IMR-90 (cell line): ENCODE results near the gene NOS1AP. TPM values are rescaled to one million over a fixed set of nuclear protein-coding genes. Genes with fewer than 3 reads are reported as not detected.

Source experiments
- ATAC-seq: fragments of 200-7000 bp; cut with Tn5 transposase; 2 replicates; pipeline ENCODE4 v1.9.1; 2020; ENCODE audit warnings: low read depth, mild to moderate bottlenecking, moderate library complexity
- BruUV-seq: library from RNA; stranded (reverse); fragments of 400-500 nt; replicated peaks from 2 replicates; lab custom pipeline; 2021; lab: Mats Ljungman, UMichigan
- CTCF ChIA-PET: fragments of 300-600 bp; formaldehyde crosslinking; extraction: SDS; loops from one replicate; lab custom pipeline; 2021; ENCODE audit warnings: antibody characterized with exemption; lab: Yijun Ruan, JAX
- POLR2A ChIA-PET: fragments of 300-600 bp; sonication (Branson Sonifier 250); formaldehyde crosslinking; loops from one replicate; lab custom pipeline; 2022; ENCODE audit warnings: antibody characterized with exemption; ENCODE audit not compliant: unreplicated experiment; lab: Charles Lee
- DNase-seq: peaks from one replicate; pipeline ENCODE4 v3.0.0; 2013
- H2AFZ ChIP-seq: replicated peaks from 2 replicates; pipeline ENCODE3; 2013; ENCODE audit warnings: low read length, mild to moderate bottlenecking; ENCODE audit not compliant: poor library complexity
- H2AK5ac ChIP-seq: 2 replicates; pipeline ENCODE4 v1.6.1; 2013; ENCODE audit warnings: low read depth, low read length, inconsistent platforms
- H2AK9ac ChIP-seq: replicated peaks from 2 replicates; pipeline ENCODE3; 2013; ENCODE audit warnings: mild to moderate bottlenecking, low read depth, low read length, moderate library complexity; ENCODE audit not compliant: poor library complexity
- H2BK120ac ChIP-seq: 2 replicates; pipeline ENCODE4 v1.6.1; 2013; ENCODE audit warnings: low read depth, low read length, inconsistent platforms
- H2BK15ac ChIP-seq: 3 replicates; pipeline ENCODE4 v1.6.1; 2013; ENCODE audit warnings: low read depth, low read length, inconsistent platforms
- H2BK20ac ChIP-seq: 2 replicates; pipeline ENCODE4 v1.6.1; 2013; ENCODE audit warnings: low read depth, mild to moderate bottlenecking, inconsistent platforms, low read length, moderate library complexity
- H2BK5ac ChIP-seq: 2 replicates; pipeline ENCODE4 v1.6.1; 2013; ENCODE audit warnings: mild to moderate bottlenecking, low read depth, low read length, inconsistent platforms; ENCODE audit not compliant: poor library complexity, severe bottlenecking
- H3K14ac ChIP-seq: replicated peaks from 2 replicates; pipeline ENCODE4 v1.6.1; 2013; ENCODE audit warnings: low read depth, low read length, inconsistent platforms
- H3K18ac ChIP-seq: 2 replicates; pipeline ENCODE4 v1.6.1; 2013; ENCODE audit warnings: low read depth, low read length, control low read depth
- H3K23ac ChIP-seq: 2 replicates; pipeline ENCODE4 v1.6.1; 2013; ENCODE audit warnings: low read depth, low read length, inconsistent platforms
- H3K27ac ChIP-seq: 2 replicates; pipeline ENCODE4 v1.5.1; 2013; ENCODE audit warnings: mild to moderate bottlenecking, control low read depth, low read length; ENCODE audit not compliant: insufficient read depth
- H3K27me3 ChIP-seq: 2 replicates; pipeline ENCODE4 v1.6.1; 2013; ENCODE audit warnings: low read length; ENCODE audit not compliant: control insufficient read depth, insufficient read depth
- H3K36me3 ChIP-seq: 2 replicates; pipeline ENCODE4 v1.6.1; 2013; ENCODE audit warnings: low read length, mixed read lengths; ENCODE audit not compliant: control insufficient read depth, insufficient read depth
- H3K4ac ChIP-seq: 2 replicates; pipeline ENCODE4 v1.6.1; 2013; ENCODE audit warnings: low read depth, low read length, inconsistent platforms
- H3K4me1 ChIP-seq: 2 replicates; pipeline ENCODE4 v1.6.1; 2013; ENCODE audit warnings: low read length, mixed read lengths; ENCODE audit not compliant: control insufficient read depth, insufficient read depth
- H3K4me2 ChIP-seq: 2 replicates; pipeline ENCODE4 v1.6.1; 2013; ENCODE audit warnings: low read depth, mild to moderate bottlenecking, control low read depth, low read length, moderate library complexity
- H3K4me3 ChIP-seq: 2 replicates; pipeline ENCODE4 v1.5.1; 2013; ENCODE audit warnings: low read depth, mild to moderate bottlenecking, control low read depth, low read length, moderate library complexity; ENCODE audit not compliant: insufficient read depth
- H3K56ac ChIP-seq: 2 replicates; pipeline ENCODE4 v1.6.1; 2013; ENCODE audit warnings: low read length, inconsistent platforms; ENCODE audit not compliant: insufficient read depth; ENCODE audit errors: extremely low read depth
- H3K79me1 ChIP-seq, 2 experiments: 2 replicates each; pipeline ENCODE4 v1.6.1; 2013; ENCODE audit warnings: low read length in 2 of 2, inconsistent platforms in 1 of 2, low read depth in 1 of 2
- H3K9ac ChIP-seq: 2 replicates; pipeline ENCODE4 v1.6.1; 2013; ENCODE audit warnings: low read depth, low read length, control low read depth
- H3K9me1 ChIP-seq: 2 replicates; pipeline ENCODE4 v1.6.1; 2013; ENCODE audit warnings: low read length, inconsistent platforms; ENCODE audit not compliant: insufficient read depth
- H3K9me3 ChIP-seq: 2 replicates; pipeline ENCODE4 v1.6.1; 2013; ENCODE audit warnings: low read length; ENCODE audit not compliant: control insufficient read depth, insufficient read depth
- H4K20me1 ChIP-seq: 2 replicates; pipeline ENCODE4 v1.6.1; 2013; ENCODE audit warnings: low read length, inconsistent platforms; ENCODE audit not compliant: insufficient read depth
- H4K5ac ChIP-seq: 2 replicates; pipeline ENCODE4 v1.6.1; 2013; ENCODE audit warnings: mild to moderate bottlenecking, low read depth, low read length, control low read depth
- H4K8ac ChIP-seq, 2 experiments: 2 replicates each; pipeline ENCODE4 v1.6.1; 2013; ENCODE audit warnings: low read depth in 2 of 2, low read length in 2 of 2, control low read depth in 1 of 2, inconsistent platforms in 1 of 2
- H4K91ac ChIP-seq: 2 replicates; pipeline ENCODE4 v1.6.1; 2013; ENCODE audit warnings: low read depth, low read length, inconsistent platforms; ENCODE audit not compliant: insufficient read depth
- BHLHE40 ChIP-seq: fragments of 150-350 bp; IDR thresholded peaks from 2 replicates; pipeline ENCODE4 v1.6.1; 2016; ENCODE audit warnings: mild to moderate bottlenecking, low read depth, low read length
- CEBPB ChIP-seq: IDR thresholded peaks from 2 replicates; pipeline ENCODE4 v1.6.1; 2012; ENCODE audit warnings: low read depth, low read length, improper control_type of control experiment
- CHD1 ChIP-seq: IDR thresholded peaks from 2 replicates; pipeline ENCODE4 v1.6.1; 2012; ENCODE audit warnings: low read depth, low read length, improper control_type of control experiment
- CTCF ChIP-seq: conservative IDR thresholded peaks from 2 replicates; pipeline ENCODE4 v1.5.1; 2012; ENCODE audit warnings: mild to moderate bottlenecking, low read depth, low read length, improper control_type of control experiment
- FOS ChIP-seq: fragments of 150-350 bp; IDR thresholded peaks from 2 replicates; pipeline ENCODE4 v1.6.1; 2016; ENCODE audit warnings: low read depth, low read length
- MAFK ChIP-seq: IDR thresholded peaks from 2 replicates; pipeline ENCODE4 v1.6.1; 2012; ENCODE audit warnings: low read depth, low read length, improper control_type of control experiment
- MAZ ChIP-seq: IDR thresholded peaks from 2 replicates; pipeline ENCODE4 v1.6.1; 2012; ENCODE audit warnings: low read depth, mild to moderate bottlenecking, low read length, improper control_type of control experiment, moderate library complexity, borderline replicate concordance
- MXI1 ChIP-seq: IDR thresholded peaks from 2 replicates; pipeline ENCODE4 v1.6.1; 2012; ENCODE audit warnings: low read depth, mild to moderate bottlenecking, low read length, moderate library complexity, borderline replicate concordance
- NFE2L2 ChIP-seq: fragments of 150-350 bp; IDR thresholded peaks from 2 replicates; pipeline ENCODE4 v1.6.1; 2016; ENCODE audit warnings: low read depth, mild to moderate bottlenecking, low read length
- POLR2A ChIP-seq: IDR thresholded peaks from 2 replicates; pipeline ENCODE4 v1.6.1; 2012; ENCODE audit warnings: mild to moderate bottlenecking, low read depth, low read length
- RAD21 ChIP-seq: IDR thresholded peaks from 2 replicates; pipeline ENCODE4 v1.6.1; 2012; ENCODE audit warnings: low read length, improper control_type of control experiment
- RCOR1 ChIP-seq: IDR thresholded peaks from 2 replicates; pipeline ENCODE4 v1.6.1; 2012; ENCODE audit warnings: mild to moderate bottlenecking, low read length, improper control_type of control experiment; ENCODE audit not compliant: insufficient replicate concordance
- RFX5 ChIP-seq: IDR thresholded peaks from 2 replicates; pipeline ENCODE4 v1.8.0; 2012; ENCODE audit warnings: low read depth, mild to moderate bottlenecking, low read length, moderate library complexity
- SMC3 ChIP-seq: fragments of 150-350 bp; IDR thresholded peaks from 2 replicates; pipeline ENCODE4 v1.6.1; 2016; ENCODE audit warnings: low read depth, mild to moderate bottlenecking, antibody characterized with exemption, low read length, moderate library complexity
- USF2 ChIP-seq: fragments of 150-350 bp; IDR thresholded peaks from 2 replicates; pipeline ENCODE4 v1.6.1; 2017; ENCODE audit warnings: mild to moderate bottlenecking, antibody characterized with exemption, low read length, low read depth
- WGBS, 2 experiments: methylation state at CpG; one replicate each; pipeline versions ENCODE4 v1.1.5 to v1.1.7; 2013; ENCODE audit warnings: missing lambda C conversion rate in 2 of 2; ENCODE audit not compliant: insufficient read length in 1 of 2; ENCODE audit errors: extremely low coverage in 2 of 2; 5-methylcytosine and 5-hydroxymethylcytosine counted together
- dilution Hi-C: fragments of 300-500 bp; cut with HindIII; formaldehyde crosslinking; loops from one replicate; pipeline ENCODE4 v1.14.3; 2018; ENCODE audit warnings: low sequenced_read_pairs; ENCODE audit not compliant: unreplicated experiment
- in situ Hi-C: fragments of 300-500 bp; cut with MboI; formaldehyde crosslinking; loops from 3 replicates; pipeline ENCODE4 v1.14.3; 2019; ENCODE audit warnings: low sequenced_read_pairs, inconsistent platforms, mixed read lengths
- intact Hi-C: fragments of 100-400 bp; cut with micrococcal nuclease; formaldehyde crosslinking; loops from 2 replicates; pipeline ENCODE4 v1.10.0; 2022
- polyA plus RNA-seq, 3 experiments: library from polyadenylated mRNA; depleted of rRNA; stranded (reverse); fragments of >200 nt; gene quantifications; 2 replicates each; pipeline ENCODE4 v1.2.3, GENCODE V29; 2012; ENCODE audit warnings: low replicate concordance in 1 of 3
- total RNA-seq: library from RNA; depleted of rRNA; stranded (reverse); fragments of >200 nt; gene quantifications from 2 replicates; pipeline ENCODE4 v1.2.3, GENCODE V29; 2012
- TF ChIP-seq, protein P1 (sequence below): fragments of 150-350 bp; IDR thresholded peaks from 2 replicates; pipeline ENCODE4 v1.6.1; 2016; ENCODE audit warnings: low read depth, mild to moderate bottlenecking, low read length, moderate library complexity, borderline replicate concordance

The NOS1AP gene
- total and polyA plus RNA-seq, 2 of the 4 experiments (the other 2 are of a cell fraction): 0.18 to 0.19 TPM

GRCh38 chr1:162075862-162076261 lies 6.4 kb downstream of the NOS1AP start:
- H3K23ac ChIP-seq: no peak overlapping the region
- H4K91ac ChIP-seq: no peak overlapping the region
- no peak overlapping the region for H3K4me2 ChIP-seq
- no TSS peak for BruUV-seq
- dilution Hi-C loops (no loop called here), intact Hi-C loops (no loop called here), in situ Hi-C loops (no loop called here)
- H3K27ac ChIP-seq: no peak overlapping the region
- H3K4ac ChIP-seq: no peak overlapping the region
- ChIA-PET CTCF (no interaction called here), POLR2A (no interaction called here)
- no peaks in the 10 kb centered on the region for H3K36me3 ChIP-seq
- no peaks in the 10 kb centered on the region for H3K79me1 ChIP-seq
- no peak overlapping the region for H2AK5ac ChIP-seq
- no peak overlapping the region for H4K5ac ChIP-seq
- ATAC-seq (no peak), DNase-seq (no peak)
- no peak overlapping the region for H2BK5ac ChIP-seq
- no peak overlapping the region for H2BK15ac ChIP-seq
- 81% methylated on average over 2 of the region's 3 CpGs; no CpG with 5 or more reads in 1 of the 2 experiments for WGBS, 2 experiments
- no peaks in the 10 kb centered on the region for H3K9me1 ChIP-seq
- H4K8ac ChIP-seq: no peak overlapping the region
- no peak overlapping the region for H3K18ac ChIP-seq
- TF ChIP-seq RCOR1 (no peak), POLR2A (no peak), SMC3 (no peak), MAFK (no peak), CEBPB (no peak), CTCF (no peak), MXI1 (no peak), BHLHE40 (no peak), RFX5 (no peak), NFE2L2 (no peak), MAZ (no peak), RAD21 (no peak), CHD1 (no peak), USF2 (no peak), FOS (no peak)
- TF ChIP-seq, protein P1, sequence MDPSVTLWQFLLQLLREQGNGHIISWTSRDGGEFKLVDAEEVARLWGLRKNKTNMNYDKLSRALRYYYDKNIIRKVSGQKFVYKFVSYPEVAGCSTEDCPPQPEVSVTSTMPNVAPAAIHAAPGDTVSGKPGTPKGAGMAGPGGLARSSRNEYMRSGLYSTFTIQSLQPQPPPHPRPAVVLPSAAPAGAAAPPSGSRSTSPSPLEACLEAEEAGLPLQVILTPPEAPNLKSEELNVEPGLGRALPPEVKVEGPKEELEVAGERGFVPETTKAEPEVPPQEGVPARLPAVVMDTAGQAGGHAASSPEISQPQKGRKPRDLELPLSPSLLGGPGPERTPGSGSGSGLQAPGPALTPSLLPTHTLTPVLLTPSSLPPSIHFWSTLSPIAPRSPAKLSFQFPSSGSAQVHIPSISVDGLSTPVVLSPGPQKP: no peak
- no peak overlapping the region for H3K4me3 ChIP-seq
- H2AK9ac ChIP-seq: no peak overlapping the region
- H2BK20ac ChIP-seq: no peak overlapping the region
- no peaks in the 10 kb centered on the region for H3K4me1 ChIP-seq
- no peak overlapping the region for H3K9ac ChIP-seq
- no peak overlapping the region for H2AFZ ChIP-seq
- H3K14ac ChIP-seq: no peak overlapping the region
- peaks cover 4% of the 10 kb centered on the region for H3K9me3 ChIP-seq
- no peaks in the 10 kb centered on the region for H4K20me1 ChIP-seq
- peaks cover 27% of the 10 kb centered on the region for H3K27me3 ChIP-seq
- H2BK120ac ChIP-seq: no peak overlapping the region
- H3K56ac ChIP-seq: no peak overlapping the region
